Stimulated activated effector memory CD8-positive, alpha-beta T cell treated with anti-CD3 and anti-CD28 coated beads, Interleukin-12 subunit alpha, Interleukin-12 subunit beta, amount 100 ng/mL, for 72 hours (primary cell): ENCODE data around the gene MCF2L2.
"Not testable (repeated sequence)": the region's sequence is repeated elsewhere in the genome, so short reads cannot be mapped to it uniquely, and the experiment has no call there.

Experiments
- ATAC-seq: fragments of 150-1000 bp; cut with Tn5 transposase; 2 replicates; pipeline ENCODE4 v1.10.0; 2021
- DNase-seq, 2 donors: peaks; one replicate each; pipeline ENCODE4 v3.0.0; 2021 to 2022; ENCODE audit warnings: low spot score in 2 of 2
- H3K27ac Mint-ChIP-seq: one replicate; pipeline ENCODE4 v1.8.0; 2022; ENCODE audit warnings: mild to moderate bottlenecking, mixed read lengths
- H3K36me3 Mint-ChIP-seq: one replicate; pipeline ENCODE4 v1.8.0; 2022; ENCODE audit warnings: mild to moderate bottlenecking, mixed read lengths
- H3K4me1 Mint-ChIP-seq: one replicate; pipeline ENCODE4 v1.8.0; 2022; ENCODE audit warnings: mixed read lengths
- H3K4me3 Mint-ChIP-seq: one replicate; pipeline ENCODE4 v1.8.0; 2022; ENCODE audit warnings: mild to moderate bottlenecking, mixed read lengths
- H3K9me3 Mint-ChIP-seq: one replicate; pipeline ENCODE4 v1.8.0; 2022; ENCODE audit warnings: mixed read lengths

MCF2L2 gene

GRCh38 chr3:183372911-183373310 is 55.5 kb downstream of the MCF2L2 start:
- ATAC-seq (no peak), DNase-seq (no peak)
- H3K4me3 Mint-ChIP-seq, result no peak overlapping the region
- peaks cover 7% of the 10 kb centered on the region for H3K36me3 Mint-ChIP-seq
- H3K27ac Mint-ChIP-seq, result no peak overlapping the region
- H3K4me1 Mint-ChIP-seq, result peaks cover 20% of the 10 kb centered on the region
- H3K9me3 Mint-ChIP-seq, result no peaks in the 10 kb centered on the region

DNA sequence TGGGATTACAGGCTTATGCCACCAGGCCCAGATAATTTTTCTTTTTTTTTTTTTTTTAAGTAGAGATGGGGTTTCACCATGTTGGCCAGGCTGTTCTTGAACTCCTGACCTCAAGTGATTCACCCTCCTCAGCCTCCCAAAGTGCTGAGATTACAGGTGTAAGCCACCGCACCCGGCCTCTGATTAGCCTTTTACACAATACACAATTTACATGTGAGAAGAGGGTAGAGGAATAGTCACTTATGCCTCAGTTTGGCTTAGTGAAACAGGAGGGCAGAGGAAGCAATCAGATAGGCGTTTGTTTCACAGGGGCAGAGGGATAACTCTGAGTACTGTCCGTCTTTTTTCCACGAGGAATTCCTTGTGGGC is 56.8 kb downstream of the MCF2L2 start:
- H3K36me3 Mint-ChIP-seq, result not testable (repeated sequence)

GRCh38 chr3:183370391-183370790 is 58.0 kb downstream of the MCF2L2 start:
- Mint-ChIP-seq H3K36me3 (no peaks in the 10 kb centered on the region), H3K4me3 (no peak overlapping the region), H3K4me1 (peaks cover 18% of the 10 kb centered on the region), H3K9me3 (no peaks in the 10 kb centered on the region), H3K27ac (no peak overlapping the region)
- ATAC-seq, result no peak
- DNase-seq, result no peak

More for the DNA sequence above, 56.8 kb downstream of the MCF2L2 start:
- DNase-seq, H3K4me1 Mint-ChIP-seq, H3K9me3 Mint-ChIP-seq, H3K4me3 Mint-ChIP-seq: not testable (repeated sequence)
- H3K27ac Mint-ChIP-seq, result peak overlapping the region; percentile 57
- peak; percentile 59 for ATAC-seq

GRCh38 chr3:183369627-183370026 is 58.8 kb downstream of the MCF2L2 start:
- no peak overlapping the region for H3K27ac Mint-ChIP-seq
- no peaks in the 10 kb centered on the region for H3K9me3 Mint-ChIP-seq
- no peaks in the 10 kb centered on the region for H3K36me3 Mint-ChIP-seq
- no peak for ATAC-seq
- no peak overlapping the region for H3K4me3 Mint-ChIP-seq
- DNase-seq, result no peak
- H3K4me1 Mint-ChIP-seq, result peaks cover 19% of the 10 kb centered on the region

DNA sequence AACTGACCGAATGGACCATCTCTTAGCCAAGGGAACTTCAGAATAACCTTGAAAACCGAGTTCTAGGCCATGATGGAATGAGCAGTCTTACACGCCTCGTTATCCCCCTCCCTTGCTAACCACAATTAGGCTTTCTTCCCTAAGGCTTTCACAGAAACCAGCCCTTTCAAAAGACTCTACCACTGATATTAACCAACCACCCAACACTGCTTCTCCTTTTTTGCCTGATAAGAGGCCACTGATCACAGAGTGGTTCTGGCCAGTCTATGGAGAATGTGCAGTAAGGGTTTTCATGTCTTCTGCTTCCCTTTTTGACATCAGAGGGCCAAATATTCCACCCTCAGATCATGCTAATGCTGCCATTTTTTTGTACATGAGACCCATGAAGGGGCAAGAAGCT is 59.3 kb downstream of the MCF2L2 start:
- H3K27ac Mint-ChIP-seq, result no peak overlapping the region
- no peak overlapping the region for H3K4me3 Mint-ChIP-seq
- no peak for ATAC-seq

GRCh38 chr3:183360971-183361624 is 67.3 kb downstream of the MCF2L2 start:
- no peaks in the 10 kb centered on the region for H3K36me3 Mint-ChIP-seq
- H3K27ac Mint-ChIP-seq, result peak overlapping the region; percentile 19
- H3K4me3 Mint-ChIP-seq, result no peak overlapping the region
- DNase-seq (no peak), ATAC-seq (no peak)
- peaks cover 18% of the 10 kb centered on the region for H3K4me1 Mint-ChIP-seq
- no peaks in the 10 kb centered on the region for H3K9me3 Mint-ChIP-seq

More for the DNA sequence above, 59.3 kb downstream of the MCF2L2 start:
- Mint-ChIP-seq H3K9me3 (no peaks in the 10 kb centered on the region), H3K36me3 (no peaks in the 10 kb centered on the region), H3K4me1 (peaks cover 19% of the 10 kb centered on the region)
- no peak for DNase-seq

GRCh38 chr3:183359036-183359435 is 69.4 kb downstream of the MCF2L2 start:
- no peak for DNase-seq
- no peak overlapping the region for H3K4me3 Mint-ChIP-seq
- H3K9me3 Mint-ChIP-seq, result no peaks in the 10 kb centered on the region
- no peaks in the 10 kb centered on the region for H3K36me3 Mint-ChIP-seq
- H3K27ac Mint-ChIP-seq, result no peak overlapping the region
- no peak for ATAC-seq
- H3K4me1 Mint-ChIP-seq, result peaks cover 10% of the 10 kb centered on the region

DNA sequence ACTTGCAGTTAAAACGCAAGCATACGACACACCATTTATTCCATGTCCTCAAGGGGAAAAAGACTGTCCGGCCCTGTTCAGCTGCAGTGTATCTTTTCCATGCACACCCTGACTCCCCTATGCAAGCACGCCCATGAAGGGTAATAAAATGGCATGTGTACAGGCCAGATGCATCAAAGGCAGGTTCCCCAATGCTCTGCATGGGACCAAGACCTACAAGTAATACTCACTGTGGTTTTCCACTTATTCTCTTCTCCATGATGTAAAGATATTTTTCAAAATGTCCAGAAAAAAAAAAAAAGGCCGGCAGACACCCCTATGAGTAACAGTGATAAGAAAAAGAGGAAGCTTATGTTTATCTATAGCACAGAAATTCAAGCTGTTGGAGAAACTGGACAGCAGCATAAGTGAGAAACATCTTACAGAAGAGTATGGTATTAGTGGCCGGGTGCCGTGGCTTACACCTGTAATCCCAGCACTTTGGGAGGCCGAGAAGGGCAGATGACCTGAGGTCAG is 70.8 kb downstream of the MCF2L2 start:
- no peaks in the 10 kb centered on the region for H3K36me3 Mint-ChIP-seq
- H3K4me3 Mint-ChIP-seq, result no peak overlapping the region
- H3K27ac Mint-ChIP-seq, result no peak overlapping the region
- peaks cover 10% of the 10 kb centered on the region for H3K4me1 Mint-ChIP-seq
- DNase-seq (no peak), ATAC-seq (no peak)
- H3K9me3 Mint-ChIP-seq, result no peaks in the 10 kb centered on the region

DNA sequence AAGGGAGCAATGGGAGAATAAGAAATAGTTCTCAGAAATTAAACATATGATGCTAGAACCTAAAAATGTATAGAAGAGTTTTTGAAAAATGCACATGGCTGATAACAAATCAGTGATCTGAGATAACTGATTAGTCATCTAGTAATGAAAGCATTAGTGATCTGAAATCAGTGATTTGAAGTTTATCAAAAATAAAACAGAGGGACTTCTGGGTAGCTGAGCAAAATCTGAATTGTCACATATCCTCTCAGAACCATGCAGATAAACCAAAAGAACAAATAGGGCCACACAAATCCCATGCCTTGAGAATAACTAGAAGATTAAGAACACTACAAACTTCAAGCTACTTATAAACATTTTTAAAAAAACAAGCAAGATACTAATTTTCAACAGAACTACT is 71.5 kb downstream of the MCF2L2 start:
- no peak overlapping the region for H3K4me3 Mint-ChIP-seq
- DNase-seq, result no peak
- H3K36me3 Mint-ChIP-seq, result no peaks in the 10 kb centered on the region
- ATAC-seq, result no peak
- H3K4me1 Mint-ChIP-seq, result peaks cover 10% of the 10 kb centered on the region
- H3K9me3 Mint-ChIP-seq, result no peaks in the 10 kb centered on the region
- H3K27ac Mint-ChIP-seq, result no peak overlapping the region

DNA sequence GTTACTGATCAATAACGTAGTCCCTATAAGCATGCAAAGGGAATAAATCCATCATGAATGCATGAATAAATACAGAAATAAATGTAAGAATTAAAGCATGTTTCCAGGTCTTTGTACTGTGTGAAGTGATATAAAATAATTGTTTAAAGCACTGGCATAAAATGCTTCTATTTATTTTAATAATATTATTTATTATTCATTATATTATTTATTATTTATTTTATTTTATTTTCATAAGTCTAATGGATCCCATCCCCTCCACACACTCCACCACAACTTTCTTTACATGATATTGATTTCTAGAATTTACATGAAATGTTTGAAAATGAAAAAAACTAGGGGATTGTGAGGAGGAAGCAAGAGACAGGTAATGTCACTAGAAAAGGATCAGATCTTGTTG is 73.5 kb downstream of the MCF2L2 start:
- no peaks in the 10 kb centered on the region for H3K36me3 Mint-ChIP-seq
- H3K4me1 Mint-ChIP-seq, result peaks cover 16% of the 10 kb centered on the region
- ATAC-seq (no peak), DNase-seq (no peak)
- H3K4me3 Mint-ChIP-seq, result no peak overlapping the region
- H3K9me3 Mint-ChIP-seq, result no peaks in the 10 kb centered on the region
- H3K27ac Mint-ChIP-seq, result no peak overlapping the region

GRCh38 chr3:183354325-183354831 is 74.0 kb downstream of the MCF2L2 start:
- DNase-seq, result no peak
- H3K27ac Mint-ChIP-seq, result no peak overlapping the region
- no peak for ATAC-seq
- no peaks in the 10 kb centered on the region for H3K9me3 Mint-ChIP-seq
- H3K36me3 Mint-ChIP-seq, result no peaks in the 10 kb centered on the region
- H3K4me1 Mint-ChIP-seq, result peaks cover 20% of the 10 kb centered on the region
- H3K4me3 Mint-ChIP-seq, result no peak overlapping the region

GRCh38 chr3:183353421-183353820 is 75.0 kb downstream of the MCF2L2 start:
- H3K9me3 Mint-ChIP-seq, result no peaks in the 10 kb centered on the region
- H3K4me3 Mint-ChIP-seq, result no peak overlapping the region
- H3K36me3 Mint-ChIP-seq, result no peaks in the 10 kb centered on the region
- peaks cover 26% of the 10 kb centered on the region for H3K4me1 Mint-ChIP-seq
- no peak for DNase-seq
- no peak overlapping the region for H3K27ac Mint-ChIP-seq
- no peak for ATAC-seq

- Mint-ChIP-seq H3K4me3 (peak overlapping the region; percentile 20), H3K4me1 (peaks cover 16% of the 10 kb centered on the region), H3K9me3 (peaks cover 4% of the 10 kb centered on the region), H3K27ac (peak overlapping the region; percentile 0), H3K36me3 (no peaks in the 10 kb centered on the region)
- peak; percentile 85 for ATAC-seq
- no peak for DNase-seq
These were observed 78.3 kb downstream of the MCF2L2 start for GRCh38 chr3:183350164-183350563.

DNA sequence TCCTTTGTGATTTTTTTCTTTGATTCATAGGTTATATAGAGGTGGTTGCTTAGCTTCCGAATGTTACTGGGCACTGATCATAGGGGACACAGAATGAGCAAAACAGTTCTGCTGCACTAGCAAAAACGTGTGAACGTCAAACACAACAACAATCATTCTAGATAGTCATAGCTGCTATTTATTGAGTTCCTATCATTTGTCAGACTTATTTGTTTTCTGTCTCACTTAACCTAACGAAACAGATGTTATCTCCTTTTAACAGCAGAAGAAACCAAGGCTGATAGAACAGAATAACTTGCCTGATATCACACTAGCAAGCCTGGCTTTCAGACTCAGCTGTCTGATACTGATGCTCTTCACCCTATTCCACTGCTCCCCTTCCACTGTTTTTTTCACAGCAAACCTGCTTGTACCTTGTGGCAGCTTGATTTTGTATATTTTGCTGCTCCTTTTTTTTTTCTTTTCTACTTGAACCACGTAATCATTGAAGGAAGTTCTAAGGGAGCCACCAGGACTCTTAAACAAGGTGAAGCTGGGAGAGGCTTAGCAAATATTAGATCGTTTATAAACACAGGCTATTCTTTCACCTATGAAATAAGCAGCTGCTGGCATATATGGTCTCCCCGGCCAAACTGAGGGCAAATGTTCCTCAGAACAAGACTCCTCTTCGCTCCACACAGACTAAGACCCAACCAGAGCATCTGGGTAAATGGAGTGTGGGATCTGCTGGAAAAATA is 78.8 kb downstream of the MCF2L2 start:
- H3K36me3 Mint-ChIP-seq, result no peaks in the 10 kb centered on the region
- peaks cover 16% of the 10 kb centered on the region for H3K4me1 Mint-ChIP-seq
- H3K4me3 Mint-ChIP-seq, result peak overlapping the region; percentile 20
- peak; percentile 92 for ATAC-seq
- peaks cover 6% of the 10 kb centered on the region for H3K9me3 Mint-ChIP-seq
- peak overlapping the region; percentile 13 for H3K27ac Mint-ChIP-seq
- DNase-seq, result no peak

- Mint-ChIP-seq H3K27ac (no peak overlapping the region), H3K36me3 (peaks cover 11% of the 10 kb centered on the region), H3K4me1 (peaks cover 8% of the 10 kb centered on the region), H3K9me3 (peaks cover 8% of the 10 kb centered on the region), H3K4me3 (no peak overlapping the region)
- ATAC-seq (no peak), DNase-seq (no peak)
These were observed 85.6 kb downstream of the MCF2L2 start for GRCh38 chr3:183342824-183343223.
